ENCODE results near the gene ADPRHL1.
"Not testable (repeated sequence)": the region's sequence is repeated elsewhere in the genome, so short reads cannot be mapped to it uniquely, and the experiment has no call there.

Gene ADPRHL1

DNA sequence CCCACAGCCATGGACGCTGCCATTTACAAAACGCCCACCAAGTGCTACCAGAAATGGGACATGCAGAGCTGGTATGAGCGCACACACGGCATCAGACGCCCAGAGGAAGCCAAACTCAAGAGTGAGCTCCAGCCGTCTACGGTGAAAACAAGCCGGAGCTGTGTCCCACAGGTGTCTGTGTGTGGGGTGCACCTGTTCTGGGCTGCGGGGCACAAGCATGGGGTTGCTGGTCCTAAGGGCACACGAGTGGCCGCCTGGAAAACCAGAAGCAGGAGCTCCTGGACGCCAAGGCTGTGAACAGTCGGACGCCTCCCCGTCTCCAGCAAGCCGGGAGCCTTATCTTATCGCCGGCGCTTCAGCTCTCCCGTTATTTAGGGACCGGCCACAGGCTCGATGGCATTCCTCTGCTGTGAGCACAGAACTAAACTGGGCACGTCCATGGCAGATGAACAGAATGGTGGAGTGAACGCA lies 1.3 kb downstream of the ADPRHL1 start:
- DNase-seq = no peak

DNA sequence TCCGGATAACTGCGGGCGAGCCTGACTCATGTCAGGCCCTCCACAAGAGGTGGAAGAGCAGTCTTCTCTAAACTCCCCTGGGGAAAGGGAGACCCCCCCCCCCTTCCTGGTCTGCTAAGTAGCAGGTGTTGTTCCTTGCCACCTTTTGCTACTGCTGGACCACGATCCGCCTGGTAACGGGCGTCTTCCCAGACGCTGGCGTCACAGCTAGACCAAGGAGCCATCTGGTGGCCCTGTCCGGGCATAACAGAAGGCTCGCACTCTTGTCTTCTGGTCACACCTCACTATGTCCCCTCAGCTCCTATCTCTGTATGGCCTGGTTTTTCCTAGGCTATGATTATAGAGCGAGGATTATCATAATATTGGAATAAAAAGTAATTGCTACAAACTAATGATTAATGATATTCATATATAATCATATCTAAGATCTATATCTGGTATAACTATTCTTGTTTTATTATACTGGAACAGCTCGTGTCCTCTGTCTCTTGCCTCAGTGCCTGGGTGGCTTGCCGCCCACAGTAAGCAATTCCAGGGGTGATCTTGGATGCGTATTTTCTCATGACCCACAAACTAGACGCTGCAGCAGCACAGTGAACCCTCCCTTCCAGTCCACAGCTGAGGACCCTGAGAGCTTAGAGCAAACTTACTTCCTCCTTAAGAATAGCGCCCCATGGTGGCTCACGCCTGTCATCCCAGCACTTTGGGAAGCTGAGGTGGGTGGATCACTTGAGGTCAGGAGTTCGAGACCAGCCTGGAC lies 2.2 kb downstream of the ADPRHL1 start:
- not testable (repeated sequence) for DNase-seq

GRCh38 chr13:113450348-113450744 lies 2.9 kb downstream of the ADPRHL1 start:
- DNase-seq = not testable (repeated sequence)

- DNase-seq = no peak
Measured at GRCh38 chr13:113449693-113450347, 3.5 kb downstream of the ADPRHL1 start.

GRCh38 chr13:113448885-113449692 lies 4.2 kb downstream of the ADPRHL1 start:
- DNase-seq = no peak

- no peak for DNase-seq
Measured at GRCh38 chr13:113448545-113448884, 4.8 kb downstream of the ADPRHL1 start.

DNA sequence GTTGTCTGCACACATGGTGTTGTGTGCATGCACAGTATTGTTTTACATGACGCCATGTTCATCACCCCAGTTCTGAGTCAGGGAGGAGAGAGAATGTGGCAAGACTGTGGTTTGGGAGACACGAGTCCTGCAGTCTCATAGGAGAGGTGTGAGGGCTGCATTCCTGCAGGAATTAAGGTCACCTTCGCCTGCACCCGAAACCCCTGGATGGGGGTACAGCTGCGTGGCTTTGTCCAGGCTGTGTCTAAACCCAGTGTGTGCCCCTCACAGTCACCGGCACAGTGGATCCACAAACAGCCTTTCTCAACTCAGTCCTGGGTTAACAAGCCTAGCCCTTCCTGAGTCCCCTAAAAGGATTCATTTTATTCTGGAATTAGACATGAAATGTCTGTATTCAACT lies 5.7 kb downstream of the ADPRHL1 start:
- no peak for DNase-seq

GRCh38 chr13:113446488-113446854 lies 6.8 kb downstream of the ADPRHL1 start:
- no peak for DNase-seq

DNA sequence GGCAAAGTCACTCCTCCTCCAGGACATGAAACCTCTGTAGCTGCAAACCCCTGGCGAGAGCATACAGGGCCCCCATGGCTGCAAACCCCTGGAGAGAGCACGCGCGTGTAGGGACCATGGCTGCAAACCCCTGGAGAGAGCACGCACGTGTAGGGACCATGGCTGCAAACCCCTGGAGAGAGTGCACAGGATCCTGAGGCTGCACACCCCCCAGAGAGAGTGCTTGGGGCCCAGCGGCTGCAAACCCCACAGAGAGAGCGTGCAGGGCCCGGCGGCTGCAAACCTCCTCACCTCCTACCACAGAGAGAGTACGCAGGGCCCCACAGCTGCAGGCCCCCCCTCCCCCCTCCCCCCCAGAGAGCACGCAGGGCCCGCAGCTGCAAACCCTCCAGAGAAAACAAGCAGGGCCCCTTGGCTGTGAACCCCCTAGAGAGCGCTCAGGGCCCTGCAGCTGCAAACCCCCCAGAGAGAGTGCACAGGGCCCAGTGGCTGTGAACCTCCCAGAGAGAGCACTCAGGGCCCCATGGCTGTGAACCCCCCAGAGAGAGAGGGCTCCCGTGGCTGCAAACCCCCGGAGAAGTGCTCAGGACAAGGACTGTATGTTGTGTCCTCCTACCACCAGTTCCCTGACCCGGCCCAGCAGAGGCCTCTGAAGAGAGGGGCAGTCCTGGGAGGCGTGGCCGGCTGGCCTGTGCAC lies 7.3 kb downstream of the ADPRHL1 start:
- DNase-seq = no peak

GRCh38 chr13:113443991-113444390 lies 9.3 kb downstream of the ADPRHL1 start:
- no peak for DNase-seq

DNA sequence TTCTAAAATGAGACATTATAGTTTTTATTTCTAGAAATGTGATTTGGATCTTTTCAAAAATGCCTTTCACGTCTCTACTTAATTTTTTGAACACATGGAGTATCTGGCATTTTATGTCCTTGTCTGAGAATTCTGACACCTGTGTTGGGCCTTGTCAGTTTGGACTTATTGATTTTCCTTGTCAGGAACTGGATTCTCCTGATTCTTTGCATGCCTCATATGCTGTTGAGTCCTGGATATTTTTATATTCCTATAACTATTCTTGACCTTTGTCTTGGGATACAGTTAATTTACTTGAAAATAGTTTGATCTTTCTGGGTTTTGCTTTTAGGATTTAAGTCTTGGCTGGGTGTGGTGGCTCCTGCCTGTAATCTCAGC lies 10.3 kb downstream of the ADPRHL1 start:
- no peak for DNase-seq

DNA sequence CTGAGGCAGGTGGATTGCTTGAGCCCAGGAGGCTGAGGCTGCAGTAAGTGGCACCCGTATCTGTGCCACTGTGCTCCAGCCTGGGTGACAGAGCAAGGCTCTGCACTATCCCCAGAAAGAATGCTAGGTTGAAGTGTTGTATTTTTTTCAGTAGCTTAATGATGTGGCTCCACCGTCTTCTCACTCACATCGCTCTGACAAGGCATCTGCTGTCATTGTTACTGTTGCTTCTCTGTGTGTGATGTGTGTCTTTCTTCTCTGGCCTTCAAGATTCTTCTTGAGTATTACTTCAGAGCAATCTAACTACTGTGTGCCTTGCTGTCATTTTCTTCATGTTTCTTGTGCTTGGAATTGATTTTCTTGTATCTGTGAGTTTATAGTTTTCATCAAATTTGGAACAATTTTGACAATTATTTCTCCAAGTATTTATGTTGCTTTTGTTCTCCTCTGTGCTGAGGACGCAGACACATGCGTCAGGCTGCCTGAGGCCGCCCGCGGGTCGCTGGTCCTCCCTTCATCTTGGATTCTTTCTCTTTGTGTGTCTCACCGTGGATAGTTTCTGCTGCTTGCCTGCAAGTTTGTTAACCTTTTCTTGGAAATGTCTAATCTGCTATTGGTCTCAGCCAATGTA lies 10.8 kb downstream of the ADPRHL1 start:
- no peak for DNase-seq

GRCh38 chr13:113441661-113442060 lies 11.6 kb downstream of the ADPRHL1 start:
- no peak for DNase-seq

DNA sequence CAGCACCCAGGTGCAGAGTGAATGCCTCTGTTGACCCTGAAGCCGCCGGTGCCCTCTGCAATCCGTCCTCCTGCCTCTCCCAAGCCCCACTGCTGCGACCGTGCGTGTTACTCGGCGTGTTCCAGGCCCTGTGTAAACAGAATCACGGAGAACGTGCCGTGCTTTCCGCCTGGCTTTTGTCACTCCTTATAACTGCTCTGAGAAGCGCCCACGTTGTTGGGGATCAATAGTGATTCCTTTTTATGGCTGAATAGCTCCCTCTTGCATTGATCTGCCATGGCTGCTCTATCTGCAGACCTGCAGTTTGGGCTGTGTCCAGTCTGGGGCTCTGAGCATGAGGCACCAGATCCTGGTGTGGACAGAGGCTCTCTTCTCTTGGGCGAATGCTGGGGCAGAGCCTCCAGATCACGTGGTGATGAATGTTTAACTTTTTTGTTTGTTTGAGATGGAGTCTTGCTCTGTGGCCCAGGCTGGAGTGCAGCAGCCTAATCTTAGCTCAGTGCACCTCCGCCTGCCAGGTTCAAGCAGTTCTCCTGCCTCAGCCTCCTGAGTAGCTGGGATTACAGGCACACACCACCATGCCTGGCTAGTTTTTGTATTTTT lies 15.8 kb downstream of the ADPRHL1 start:
- no peak for DNase-seq

GRCh38 chr13:113436866-113437265 lies 16.4 kb downstream of the ADPRHL1 start:
- DNase-seq = not testable (repeated sequence)

DNA sequence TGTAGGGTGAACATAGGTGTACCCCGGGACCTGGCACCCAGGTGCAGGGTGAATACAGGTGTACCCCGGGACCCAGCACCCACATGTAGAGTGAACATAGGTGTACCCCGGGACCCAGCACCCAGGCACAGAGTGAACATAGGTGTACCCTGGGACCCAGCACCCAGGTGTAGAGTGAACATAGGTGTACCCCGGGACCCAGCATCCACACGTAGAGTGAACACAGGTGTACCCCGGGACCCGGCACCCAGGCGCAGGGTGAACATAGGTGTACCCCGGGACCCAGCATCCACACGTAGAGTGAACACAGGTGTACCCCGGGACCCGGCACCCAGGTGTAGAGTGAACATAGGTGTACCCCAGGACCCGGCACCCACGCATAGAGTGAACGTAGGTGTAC lies 17.4 kb downstream of the ADPRHL1 start:
- DNase-seq = not testable (repeated sequence)

GRCh38 chr13:113433391-113433916 lies 19.8 kb downstream of the ADPRHL1 start:
- DNase-seq = no peak

DNA sequence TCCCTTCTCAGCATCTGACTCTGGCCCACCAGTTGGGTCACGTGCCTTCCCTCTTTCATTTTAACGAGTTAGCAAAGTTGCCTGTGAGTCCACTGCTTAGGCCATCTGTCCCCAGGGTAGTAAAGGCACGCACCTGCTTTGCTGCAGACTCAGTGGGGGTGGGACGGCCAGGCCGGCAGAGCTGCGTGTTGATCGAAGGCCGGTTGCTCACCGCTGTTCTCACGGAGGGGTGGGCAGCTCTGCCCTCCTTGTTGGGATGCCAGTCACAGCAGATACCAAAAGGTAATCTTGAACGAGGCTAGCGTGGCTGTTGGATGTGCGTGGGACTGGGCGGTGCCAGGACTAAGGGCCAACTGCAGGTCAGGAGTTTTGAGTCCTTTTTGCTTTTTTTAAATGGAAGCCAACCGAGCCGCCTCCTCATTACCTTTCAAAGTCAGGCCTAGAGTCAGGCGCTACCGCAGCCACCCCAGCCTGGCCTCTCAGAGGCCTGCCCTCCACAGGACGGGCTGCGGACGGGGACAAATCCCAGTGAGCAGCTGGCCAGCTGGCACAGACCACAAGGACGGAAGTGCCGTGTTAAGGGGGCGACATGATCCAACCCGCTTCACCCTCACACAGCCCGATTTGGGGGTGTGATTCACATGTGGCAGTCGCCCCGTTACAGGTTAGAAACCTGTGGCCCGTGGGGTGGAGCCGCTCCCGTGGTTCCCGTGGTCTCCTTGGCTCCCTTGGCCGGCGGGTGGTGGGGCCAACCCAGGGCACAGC lies 20.6 kb downstream of the ADPRHL1 start:
- no peak for DNase-seq

DNA sequence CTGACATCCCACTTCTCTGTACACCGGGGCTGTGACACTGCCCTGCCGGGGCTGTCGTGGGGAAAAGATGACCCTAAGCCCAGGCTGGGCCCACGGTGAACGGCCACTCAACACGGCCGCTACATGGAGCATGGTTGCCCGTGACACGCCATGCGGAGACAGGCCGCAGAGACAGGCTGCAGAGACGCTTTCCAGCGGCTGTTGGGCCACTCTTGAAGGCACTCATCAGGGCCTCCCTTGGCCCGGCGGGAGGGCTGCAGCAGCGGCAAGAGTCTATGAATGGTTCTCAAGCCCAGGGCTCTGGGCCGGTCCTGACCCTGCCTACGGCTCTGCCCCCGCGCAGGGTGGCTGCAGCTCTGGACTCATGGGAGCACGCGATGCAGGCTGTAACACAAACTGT lies 22.1 kb downstream of the ADPRHL1 start:
- DNase-seq = no peak

- DNase-seq = no peak
Measured at GRCh38 chr13:113430378-113431110, 22.7 kb downstream of the ADPRHL1 start.

DNA sequence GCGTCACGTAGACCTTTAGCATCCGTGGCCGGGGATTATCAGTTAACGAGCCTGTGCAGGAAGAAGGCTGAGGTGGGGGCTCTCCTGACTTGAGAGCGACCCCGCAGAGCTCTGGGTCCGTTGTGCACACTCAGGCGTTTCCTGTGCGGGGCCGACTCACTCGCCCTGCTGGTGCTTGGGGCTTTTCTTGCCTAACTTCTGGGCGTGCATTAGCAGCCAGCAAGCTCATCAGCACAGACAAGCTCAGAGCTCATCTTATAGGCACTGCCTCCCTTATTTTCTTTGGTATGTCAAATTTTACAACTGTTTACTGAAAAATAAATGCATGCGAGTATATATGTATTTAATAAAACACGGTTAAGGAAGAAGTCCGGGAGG lies 23.7 kb downstream of the ADPRHL1 start:
- DNase-seq = no peak
